HEK293 (cell line): ENCODE data around the gene TNS1.

Experiments used
- CTCF ChIA-PET: fragments of 350-600 bp; formaldehyde crosslinking; extraction: SDS; loops from one replicate; lab custom pipeline; 2021; ENCODE audit warnings: antibody characterized with exemption; lab: Yijun Ruan, JAX
- POLR2A ChIA-PET: fragments of 300-600 bp; formaldehyde crosslinking; extraction: SDS; loops from one replicate; lab custom pipeline; 2020; ENCODE audit warnings: antibody characterized with exemption, inconsistent platforms; lab: Yijun Ruan, JAX
- H3K27ac ChIP-seq: fragments of 200-500 bp; sonication (Bioruptor generic); 2 replicates; pipeline ENCODE4 v1.5.1; 2014; ENCODE audit warnings: low read depth, low read length, control low read depth, inconsistent platforms; ENCODE audit errors: extremely low read depth
- H3K36me3 ChIP-seq, 2 experiments: fragments of 200-500 bp in 1 of 2; sonication (Bioruptor generic) in 1 of 2; 1 replicate in 1 of 2; 2 replicates in 1 of 2; pipeline ENCODE4 v1.5.1; 2014 to 2017; ENCODE audit warnings: inconsistent platforms in 2 of 2, low read length in 2 of 2; ENCODE audit not compliant: control insufficient read depth in 2 of 2, insufficient read depth in 1 of 2
- H3K4me1 ChIP-seq: fragments of 200-500 bp; sonication (Bioruptor generic); 2 replicates; pipeline ENCODE4 v1.5.1; 2014; ENCODE audit warnings: mild to moderate bottlenecking, low read length, inconsistent platforms; ENCODE audit not compliant: control insufficient read depth, insufficient read depth
- H3K4me3 ChIP-seq: 2 replicates; pipeline ENCODE4 v1.5.1; 2011; ENCODE audit warnings: low read depth, mild to moderate bottlenecking, control low read depth, low read length, moderate library complexity
- H3K9me3 ChIP-seq: fragments of 200-500 bp; sonication (Bioruptor generic); 2 replicates; pipeline ENCODE4 v1.5.1; 2014; ENCODE audit warnings: low read depth, low read length, inconsistent platforms; ENCODE audit not compliant: control insufficient read depth, insufficient read depth
- ATF2 ChIP-seq: fragments of 450-650 bp; formaldehyde crosslinking; IDR thresholded peaks from 2 replicates; pipeline ENCODE4 v1.5.1; 2016; ENCODE audit warnings: missing biosample characterization, missing genetic modification characterization, low read depth
- BCL11A ChIP-seq: fragments of 450-650 bp; formaldehyde crosslinking; IDR thresholded peaks from 2 replicates; pipeline ENCODE4 v1.5.1; 2016; ENCODE audit warnings: low read depth, missing biosample characterization, missing genetic modification characterization
- BCL6B ChIP-seq: fragments of 450-650 bp; formaldehyde crosslinking; IDR thresholded peaks from 2 replicates; pipeline ENCODE4 v1.5.1; 2017; ENCODE audit warnings: missing biosample characterization, missing genetic modification characterization
- CTCF ChIP-seq: fragments of 450-650 bp; formaldehyde crosslinking; IDR thresholded peaks from 2 replicates; pipeline ENCODE4 v1.5.1; 2016; ENCODE audit warnings: missing biosample characterization, missing genetic modification characterization
- GLI2 ChIP-seq: fragments of 450-650 bp; formaldehyde crosslinking; IDR thresholded peaks from 2 replicates; pipeline ENCODE4; 2017; ENCODE audit warnings: missing biosample characterization, missing genetic modification characterization, low read depth, borderline replicate concordance
- KLF10 ChIP-seq: fragments of 450-650 bp; IDR thresholded peaks from 2 replicates; pipeline ENCODE4 v1.5.1; 2018; ENCODE audit warnings: missing biosample characterization, mild to moderate bottlenecking, missing genetic modification characterization
- OSR2 ChIP-seq: fragments of 450-650 bp; formaldehyde crosslinking; IDR thresholded peaks from 2 replicates; pipeline ENCODE4 v1.5.1; 2016; ENCODE audit warnings: missing biosample characterization, missing genetic modification characterization
- SP2 ChIP-seq: fragments of 450-650 bp; formaldehyde crosslinking; IDR thresholded peaks from 2 replicates; pipeline ENCODE4 v1.5.1; 2016; ENCODE audit warnings: missing biosample characterization, missing genetic modification characterization
- WT1 ChIP-seq: fragments of 450-650 bp; formaldehyde crosslinking; IDR thresholded peaks from 2 replicates; pipeline ENCODE4 v1.5.1; 2016; ENCODE audit warnings: missing biosample characterization, missing genetic modification characterization
- ZNF26 ChIP-seq: fragments of 450-650 bp; formaldehyde crosslinking; IDR thresholded peaks from 2 replicates; pipeline ENCODE4 v1.5.1; 2016; ENCODE audit warnings: missing biosample characterization, missing genetic modification characterization
- ZNF324 ChIP-seq: fragments of 450-650 bp; formaldehyde crosslinking; IDR thresholded peaks from 2 replicates; pipeline ENCODE4 v1.5.1; 2016; ENCODE audit warnings: missing biosample characterization, missing genetic modification characterization
- ZNF37A ChIP-seq: fragments of 450-650 bp; IDR thresholded peaks from 2 replicates; pipeline ENCODE4 v1.5.1; 2018; ENCODE audit warnings: missing biosample characterization, missing genetic modification characterization
- ZNF473 ChIP-seq: fragments of 450-650 bp; formaldehyde crosslinking; IDR thresholded peaks from 2 replicates; pipeline ENCODE4 v1.5.1; 2017; ENCODE audit warnings: missing biosample characterization, missing genetic modification characterization
- ZNF501 ChIP-seq: fragments of 450-650 bp; formaldehyde crosslinking; IDR thresholded peaks from 2 replicates; pipeline ENCODE4 v1.5.1; 2016; ENCODE audit warnings: missing biosample characterization, missing genetic modification characterization
- ZNF571 ChIP-seq: fragments of 450-650 bp; formaldehyde crosslinking; IDR thresholded peaks from 2 replicates; pipeline ENCODE4 v1.5.0; 2017; ENCODE audit warnings: missing biosample characterization, missing genetic modification characterization
- ZNF654 ChIP-seq: fragments of 450-650 bp; formaldehyde crosslinking; IDR thresholded peaks from 2 replicates; pipeline ENCODE4 v1.5.1; 2016; ENCODE audit warnings: low read depth, missing biosample characterization, missing genetic modification characterization
- TF ChIP-seq, protein P1 (sequence below): fragments of 450-650 bp; formaldehyde crosslinking; IDR thresholded peaks from 2 replicates; pipeline ENCODE4 v1.5.1; 2017; ENCODE audit warnings: missing biosample characterization, missing genetic modification characterization
- TF ChIP-seq, protein P2 (sequence below): fragments of 450-650 bp; formaldehyde crosslinking; IDR thresholded peaks from 2 replicates; pipeline ENCODE4; 2016; ENCODE audit warnings: missing biosample characterization, missing genetic modification characterization

The TNS1 gene

GRCh38 chr2:217930761-217931563 is 71.8 kb downstream of the TNS1 start:
- no peak overlapping the region for H3K27ac ChIP-seq
- ChIA-PET CTCF (interaction anchor here (0.6 to 1.2 kb wide), 3 partner anchors 57 to 63 kb away, joined by 3 to 5 read pairs (median 5); no protein-coding TSS in a partner anchor), POLR2A (no interaction called here)
- H3K4me1 ChIP-seq, result no peaks in the 10 kb centered on the region
- H3K4me3 ChIP-seq, result no peak overlapping the region
- no peaks in the 10 kb centered on the region for H3K36me3 ChIP-seq
- H3K9me3 ChIP-seq, result no peaks in the 10 kb centered on the region
- TF ChIP-seq ZNF654 (tag by site-specific recombination) (no peak), ZNF324 (tag by site-specific recombination) (no peak), BCL6B (tag by site-specific recombination) (peak; percentile 77), ZNF37A (tag by site-specific recombination) (no peak), GLI2 (tag by site-specific recombination) (no peak)

- Histone ChIP-seq H3K27ac (no peak overlapping the region), H3K9me3 (no peaks in the 10 kb centered on the region), H3K4me1 (no peaks in the 10 kb centered on the region), H3K36me3 (no peaks in the 10 kb centered on the region), H3K4me3 (no peak overlapping the region)
- POLR2A ChIA-PET, result no interaction called here
- TF ChIP-seq SP2, result no peak
- no peak for TF ChIP-seq WT1 (tag by site-specific recombination)
- no peak for TF ChIP-seq CTCF
- TF ChIP-seq ZNF26, result no peak
- TF ChIP-seq ZNF501 (tag by site-specific recombination), result no peak
- TF ChIP-seq KLF10 (tag by site-specific recombination), result no peak
- no peak for TF ChIP-seq ATF2 (tag by site-specific recombination)
- TF ChIP-seq ZNF571 (tag by site-specific recombination), result no peak
- TF ChIP-seq, protein P1, sequence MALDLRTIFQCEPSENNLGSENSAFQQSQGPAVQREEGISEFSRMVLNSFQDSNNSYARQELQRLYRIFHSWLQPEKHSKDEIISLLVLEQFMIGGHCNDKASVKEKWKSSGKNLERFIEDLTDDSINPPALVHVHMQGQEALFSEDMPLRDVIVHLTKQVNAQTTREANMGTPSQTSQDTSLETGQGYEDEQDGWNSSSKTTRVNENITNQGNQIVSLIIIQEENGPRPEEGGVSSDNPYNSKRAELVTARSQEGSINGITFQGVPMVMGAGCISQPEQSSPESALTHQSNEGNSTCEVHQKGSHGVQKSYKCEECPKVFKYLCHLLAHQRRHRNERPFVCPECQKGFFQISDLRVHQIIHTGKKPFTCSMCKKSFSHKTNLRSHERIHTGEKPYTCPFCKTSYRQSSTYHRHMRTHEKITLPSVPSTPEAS (tag by site-specific recombination), result no peak
- no peak for TF ChIP-seq ZNF473 (tag by site-specific recombination)
- TF ChIP-seq, protein P2, sequence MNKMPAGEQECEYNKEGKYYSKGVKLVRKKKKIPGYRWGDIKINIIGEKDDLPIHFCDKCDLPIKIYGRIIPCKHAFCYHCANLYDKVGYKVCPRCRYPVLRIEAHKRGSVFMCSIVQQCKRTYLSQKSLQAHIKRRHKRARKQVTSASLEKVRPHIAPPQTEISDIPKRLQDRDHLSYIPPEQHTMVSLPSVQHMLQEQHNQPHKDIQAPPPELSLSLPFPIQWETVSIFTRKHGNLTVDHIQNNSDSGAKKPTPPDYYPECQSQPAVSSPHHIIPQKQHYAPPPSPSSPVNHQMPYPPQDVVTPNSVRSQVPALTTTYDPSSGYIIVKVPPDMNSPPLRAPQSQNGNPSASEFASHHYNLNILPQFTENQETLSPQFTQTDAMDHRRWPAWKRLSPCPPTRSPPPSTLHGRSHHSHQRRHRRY (tag by site-specific recombination), result no peak
- TF ChIP-seq OSR2 (tag by site-specific recombination), result no peak
- no peak for TF ChIP-seq BCL11A
- CTCF ChIA-PET, result interaction anchor here (0.6 to 1.2 kb wide), 2 partner anchors 58 to 63 kb away, joined by 3 to 5 read pairs; no protein-coding TSS in a partner anchor
Measured at GRCh38 chr2:217929757-217930707, 72.8 kb downstream of the TNS1 start.
